HCT116 (cell line): Measurements from ENCODE around the gene OR2AJ1. TPM values are rescaled to one million over a fixed set of nuclear protein-coding genes. Genes with fewer than 3 reads are reported as not detected.

ENCODE experiments used
- ATAC-seq: fragments of 200-7000 bp; cut with Tn5 transposase; 2 replicates; pipeline ENCODE4 v1.9.1; 2020; ENCODE audit warnings: mild to moderate bottlenecking, moderate library complexity
- BruUV-seq: library from RNA; stranded (reverse); fragments of 400-500 nt; replicated peaks from 2 replicates; lab custom pipeline; 2021; lab: Mats Ljungman, UMichigan
- CTCF ChIA-PET: fragments of 300-600 bp; sonication (Branson Sonifier 250); formaldehyde crosslinking; loops from one replicate; lab custom pipeline; 2021; ENCODE audit warnings: antibody characterized with exemption; lab: Charles Lee
- POLR2A ChIA-PET: fragments of 300-600, 350-600 bp; sonication (Branson Sonifier 250); formaldehyde crosslinking; loops from one replicate; lab custom pipeline; 2021; ENCODE audit warnings: antibody characterized with exemption; lab: Charles Lee
- RAD21 ChIA-PET, 2 experiments: fragments of 300-600 bp; sonication (Branson Sonifier 250); formaldehyde crosslinking; loops; one replicate each; lab custom pipeline; 2023; ENCODE audit warnings: low total read pairs in 2 of 2; ENCODE audit not compliant: uncharacterized antibody in 2 of 2, unreplicated experiment in 2 of 2, low non-redundant PET in 1 of 2; lab: Charles Lee
- DNase-seq: peaks from one replicate; pipeline ENCODE4 v3.0.0-alpha.2; 2010; ENCODE audit warnings: low read depth, low spot score
- H2AFZ ChIP-seq: fragments of 200-600 bp; shearing (Covaris generic), sonication (generic); 2 replicates; pipeline ENCODE4 v1.6.1; 2017; ENCODE audit warnings: low read depth, mixed run types, mixed read lengths, antibody characterized with exemption, low read length; ENCODE audit not compliant: poor library complexity, severe bottlenecking
- H3K27ac ChIP-seq: 2 replicates; pipeline ENCODE4 v1.5.1; 2012; ENCODE audit warnings: low read depth, low read length
- H3K27me3 ChIP-seq: fragments of 200-600 bp; sonication (generic); 2 replicates; pipeline ENCODE4 v1.6.1; 2016; ENCODE audit warnings: mixed run types, low read length, mixed read lengths; ENCODE audit not compliant: insufficient read depth
- H3K36me3 ChIP-seq, 2 experiments: fragments of 200-500 bp in 1 of 2; fragments of 200-600 bp in 1 of 2; sonication (Bioruptor generic) in 1 of 2; sonication (generic) in 1 of 2; 2 replicates each; pipeline versions ENCODE4 v1.5.1 to v1.6.1; 2014 to 2016; ENCODE audit warnings: low read length in 2 of 2, inconsistent platforms in 1 of 2, mixed read lengths in 1 of 2, mixed run types in 1 of 2; ENCODE audit not compliant: insufficient read depth in 2 of 2, control insufficient read depth in 1 of 2
- H3K4me1 ChIP-seq, 2 experiments: fragments of 200-600 bp in 1 of 2; sonication (generic) in 1 of 2; 2 replicates each; pipeline versions ENCODE4 v1.5.1 to v1.6.1; 2012 to 2017; ENCODE audit warnings: low read length in 2 of 2, inconsistent platforms in 1 of 2, mild to moderate bottlenecking in 1 of 2, mixed read lengths in 1 of 2, mixed run types in 1 of 2, moderate library complexity in 1 of 2; ENCODE audit not compliant: insufficient read depth in 2 of 2, control insufficient read depth in 1 of 2
- H3K4me2 ChIP-seq: fragments of 200-600 bp; sonication (generic); 2 replicates; pipeline ENCODE4 v1.6.1; 2017; ENCODE audit warnings: mixed run types, low read length, mixed read lengths
- H3K4me3 ChIP-seq, 2 experiments: fragments of 200-600 bp in 1 of 2; sonication (generic) in 1 of 2; replicated peaks in 1 of 2; 2 replicates each; pipeline ENCODE4 v1.5.1; 2011 to 2016; ENCODE audit warnings: low read length in 2 of 2, control low read depth in 1 of 2, low read depth in 1 of 2, mild to moderate bottlenecking in 1 of 2, mixed read lengths in 1 of 2, mixed run types in 1 of 2
- H3K79me2 ChIP-seq: fragments of 200-600 bp; sonication (generic); 2 replicates; pipeline ENCODE4 v1.6.1; 2017; ENCODE audit warnings: mild to moderate bottlenecking, mixed run types, low read length, moderate library complexity, mixed read lengths; ENCODE audit not compliant: insufficient read depth
- H3K9ac ChIP-seq: fragments of 200-600 bp; sonication (generic); 2 replicates; pipeline ENCODE4 v1.6.1; 2016; ENCODE audit warnings: low read length, mixed read lengths
- H3K9me2 ChIP-seq: fragments of 200-600 bp; sonication (generic), shearing (Covaris generic); 2 replicates; pipeline ENCODE4 v1.6.1; 2017; ENCODE audit warnings: mixed run types, mild to moderate bottlenecking, moderate library complexity; ENCODE audit not compliant: insufficient read depth
- H3K9me3 ChIP-seq, 2 experiments: fragments of 200-500 bp in 1 of 2; fragments of 200-600 bp in 1 of 2; sonication (Bioruptor generic) in 1 of 2; sonication (generic) in 1 of 2; 2 replicates each; pipeline ENCODE4 v1.6.1; 2014 to 2017; ENCODE audit warnings: low read length in 2 of 2, mixed read lengths in 2 of 2, inconsistent platforms in 1 of 2, low read depth in 1 of 2, mild to moderate bottlenecking in 1 of 2, mixed run types in 1 of 2, moderate library complexity in 1 of 2; ENCODE audit not compliant: control insufficient read depth in 1 of 2, insufficient read depth in 1 of 2
- H4K20me1 ChIP-seq: fragments of 200-600 bp; sonication (generic), shearing (Covaris generic); 2 replicates; pipeline ENCODE4 v1.6.1; 2017; ENCODE audit warnings: mixed run types, mild to moderate bottlenecking, moderate library complexity; ENCODE audit not compliant: insufficient read depth
- CBX3 ChIP-seq: IDR thresholded peaks from 2 replicates; pipeline ENCODE4 v1.6.1; 2012; ENCODE audit warnings: low read depth
- CEBPB ChIP-seq: IDR thresholded peaks from 2 replicates; pipeline ENCODE4 v1.6.1; 2012; ENCODE audit warnings: low read depth
- FOSL1 ChIP-seq: IDR thresholded peaks from 2 replicates; pipeline ENCODE4 v1.6.1; 2012; ENCODE audit warnings: low read depth
- POLR2AphosphoS5 ChIP-seq: IDR thresholded peaks from 2 replicates; pipeline ENCODE4 v1.6.1; 2011; ENCODE audit warnings: mild to moderate bottlenecking, low read depth, low read length, moderate library complexity
- SRF ChIP-seq: IDR thresholded peaks from 2 replicates; pipeline ENCODE4 v1.6.1; 2012; ENCODE audit warnings: low read depth
- TCF7L2 ChIP-seq: IDR thresholded peaks from 2 replicates; pipeline ENCODE4 v1.7.0; 2011; ENCODE audit warnings: borderline replicate concordance, inconsistent platforms; ENCODE audit not compliant: insufficient read depth, insufficient read length; ENCODE audit errors: extremely low read depth
- ZBTB33 ChIP-seq: IDR thresholded peaks from 2 replicates; pipeline ENCODE4 v1.6.1; 2011; ENCODE audit warnings: mild to moderate bottlenecking, low read length, moderate library complexity; ENCODE audit not compliant: insufficient replicate concordance; ENCODE audit errors: extremely low read depth
- intact Hi-C: fragments of 100-400 bp; cut with micrococcal nuclease; formaldehyde crosslinking; loops from 2 replicates; pipeline ENCODE4 v1.10.0; 2022
- total RNA-seq: library from RNA; stranded (reverse); gene quantifications from one replicate; pipeline ENCODE4 v1.2.1, GENCODE V29; 2021; ENCODE audit not compliant: unreplicated experiment
- TF ChIP-seq, protein P1 (sequence below): IDR thresholded peaks from 2 replicates; pipeline ENCODE4 v1.6.1; 2012

The OR2AJ1 gene
- total RNA-seq, 1 experiment from 2014 or later, result not detected

DNA sequence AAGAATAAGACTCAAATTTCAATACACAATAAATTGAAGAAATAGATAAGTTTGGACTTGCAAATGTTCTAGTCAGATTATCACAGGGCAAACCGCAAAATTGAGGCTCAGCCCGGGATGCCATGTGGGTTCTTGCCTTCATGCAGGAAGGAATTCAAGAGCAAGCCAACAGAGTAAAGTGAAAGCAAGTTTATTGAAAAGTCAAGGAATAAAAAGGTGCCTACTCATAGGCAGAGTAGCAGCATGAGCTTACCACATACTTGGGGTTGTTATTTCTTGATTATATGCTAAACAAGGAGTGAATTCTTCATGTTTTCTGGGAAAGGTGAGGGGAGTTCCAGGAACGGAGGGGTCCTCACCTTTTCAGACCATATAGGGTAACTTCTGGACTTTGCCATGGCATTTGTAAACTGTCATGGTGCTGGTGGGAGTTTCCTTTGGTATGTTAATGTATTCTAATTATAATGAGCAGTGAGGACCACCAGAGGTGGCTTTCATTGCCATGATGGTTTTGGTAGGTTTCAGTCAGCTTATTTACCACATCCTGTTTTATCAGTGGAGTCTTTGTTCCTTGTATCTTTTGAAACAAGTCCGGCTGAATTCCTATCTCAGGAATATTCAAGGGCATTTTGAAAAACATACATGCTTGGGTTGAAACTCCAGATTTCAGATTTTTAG is 38.4 kb downstream of the OR2AJ1 start:
- TF ChIP-seq CEBPB, result no peak
- TF ChIP-seq SRF, result no peak
- TF ChIP-seq FOSL1, result no peak
- no peak for TF ChIP-seq POLR2AphosphoS5
- TF ChIP-seq TCF7L2, result no peak
- no peak for TF ChIP-seq ZBTB33
- TF ChIP-seq, protein P1, sequence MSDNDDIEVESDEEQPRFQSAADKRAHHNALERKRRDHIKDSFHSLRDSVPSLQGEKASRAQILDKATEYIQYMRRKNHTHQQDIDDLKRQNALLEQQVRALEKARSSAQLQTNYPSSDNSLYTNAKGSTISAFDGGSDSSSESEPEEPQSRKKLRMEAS, result no peak
- TF ChIP-seq CBX3, result no peak
- no peaks in the 10 kb centered on the region for H3K9me2 ChIP-seq
- ATAC-seq, result no peak
- H3K9me3 ChIP-seq, result peaks cover 3 to 20% of the 10 kb centered on the region in 2 experiments; a peak in 2 of 4 replicates
- H3K79me2 ChIP-seq, result no peaks in the 10 kb centered on the region
- ChIA-PET POLR2A (no interaction called here), RAD21 (no interaction called here), CTCF (no interaction called here)
- no peak overlapping the region for H2AFZ ChIP-seq
- H3K27ac ChIP-seq, result no peak overlapping the region
- no TSS peak for BruUV-seq
- H3K27me3 ChIP-seq, result no peaks in the 10 kb centered on the region
- no peaks in the 10 kb centered on the region for H3K36me3 ChIP-seq
- no peak overlapping the region for H3K4me3 ChIP-seq
- no peak overlapping the region for H3K9ac ChIP-seq
- intact Hi-C loops, result no loop called here
- no peak for DNase-seq
- no peaks in the 10 kb centered on the region for H3K4me1 ChIP-seq
- no peak overlapping the region for H3K4me2 ChIP-seq
- no peaks in the 10 kb centered on the region for H4K20me1 ChIP-seq
